Loucy (cell line): ENCODE data around the gene RPLP2.

Experiments used
- H2AFZ ChIP-seq: fragments of 200-600 bp; sonication (generic); 2 replicates; pipeline ENCODE4 v1.6.0; 2016; ENCODE audit warnings: antibody characterized with exemption, mild to moderate bottlenecking, low read length, moderate library complexity
- H3F3A ChIP-seq: fragments of 200-600 bp; 2 replicates; pipeline ENCODE4 v1.6.0; 2016; ENCODE audit warnings: antibody characterized with exemption, low read depth, mild to moderate bottlenecking
- H3K27me3 ChIP-seq: fragments of 200-600 bp; sonication (generic); 2 replicates; pipeline ENCODE4 v1.6.1; 2014; ENCODE audit warnings: low read length, mild to moderate bottlenecking; ENCODE audit not compliant: insufficient read depth, poor library complexity, severe bottlenecking
- H3K36me3 ChIP-seq: fragments of 200-600 bp; sonication (generic); 2 replicates; pipeline ENCODE4 v1.6.1; 2016; ENCODE audit warnings: low read length; ENCODE audit not compliant: insufficient read depth
- H3K4me1 ChIP-seq: fragments of 200-600 bp; sonication (generic); 2 replicates; pipeline ENCODE4 v1.5.1; 2014; ENCODE audit warnings: low read length, mild to moderate bottlenecking; ENCODE audit not compliant: insufficient read depth, poor library complexity, severe bottlenecking
- H3K4me2 ChIP-seq: fragments of 200-600 bp; sonication (generic); 2 replicates; pipeline ENCODE4 v1.6.0; 2014; ENCODE audit warnings: antibody characterized with exemption, low read length, low read depth, mild to moderate bottlenecking; ENCODE audit not compliant: poor library complexity, severe bottlenecking
- H3K4me3 ChIP-seq: fragments of 200-600 bp; sonication (generic); 2 replicates; pipeline ENCODE4 v1.5.1; 2014; ENCODE audit warnings: low read length, mild to moderate bottlenecking, mixed read lengths; ENCODE audit not compliant: poor library complexity, severe bottlenecking
- H3K79me2 ChIP-seq: fragments of 200-600 bp; sonication (generic); 2 replicates; pipeline ENCODE4 v1.6.1; 2014; ENCODE audit warnings: low read length; ENCODE audit not compliant: insufficient read depth
- H3K9ac ChIP-seq: fragments of 200-600 bp; sonication (generic); 2 replicates; pipeline ENCODE4 v1.6.0; 2014; ENCODE audit warnings: mild to moderate bottlenecking, low read depth, low read length, moderate library complexity; ENCODE audit not compliant: poor library complexity, severe bottlenecking
- H3K9me2 ChIP-seq: fragments of 200-600 bp; sonication (generic); replicated peaks from 2 replicates; pipeline ENCODE4 v1.6.1; 2016; ENCODE audit warnings: low read depth, low read length, mixed read lengths
- H3K9me3 ChIP-seq: fragments of 200-600 bp; sonication (generic); 2 replicates; pipeline ENCODE4 v1.6.1; 2014; ENCODE audit warnings: mild to moderate bottlenecking, antibody characterized with exemption, low read length, low read depth; ENCODE audit not compliant: insufficient read depth
- H4K20me1 ChIP-seq: fragments of 200-600 bp; sonication (generic); 2 replicates; pipeline ENCODE4 v1.6.0; 2014; ENCODE audit warnings: antibody characterized with exemption, low read length, mild to moderate bottlenecking; ENCODE audit not compliant: insufficient read depth, poor library complexity, severe bottlenecking
- CTCF ChIP-seq: fragments of 200-600 bp; sonication (generic); conservative IDR thresholded peaks from 2 replicates; pipeline ENCODE4 v1.5.1; 2014; ENCODE audit warnings: mild to moderate bottlenecking, antibody characterized with exemption, low read length
- EZH2phosphoT487 ChIP-seq: fragments of 200-600 bp; IDR thresholded peaks from 2 replicates; pipeline ENCODE4 v1.6.1; 2018; ENCODE audit warnings: antibody characterized with exemption, mild to moderate bottlenecking, moderate library complexity, borderline replicate concordance

The RPLP2 gene

GRCh38 chr11:802018-802617 is 7.6 kb upstream of the RPLP2 start:
- Histone ChIP-seq H3K4me2 (no peak overlapping the region), H3K9ac (no peak overlapping the region)

GRCh38 chr11:802693-803466 is 6.9 kb upstream of the RPLP2 start:
- TF ChIP-seq CTCF (no peak), EZH2phosphoT487 (no peak)
- peak overlapping the region; percentile 100 for H3K4me2 ChIP-seq
- H3K4me1 ChIP-seq: peaks cover 18% of the 10 kb centered on the region
- peak overlapping the region; percentile 99 for H3K9ac ChIP-seq
- H3K4me3 ChIP-seq: no peak overlapping the region
- H3K79me2 ChIP-seq: peaks cover 27% of the 10 kb centered on the region; the same call in 1 of the 2 replicates
- no peaks in the 10 kb centered on the region for H3K9me3 ChIP-seq
- H3K27me3 ChIP-seq: no peaks in the 10 kb centered on the region
- no peak overlapping the region for H2AFZ ChIP-seq
- H3K9me2 ChIP-seq: no peaks in the 10 kb centered on the region
- H4K20me1 ChIP-seq: peaks cover 7% of the 10 kb centered on the region
- H3K36me3 ChIP-seq: no peaks in the 10 kb centered on the region
- H3F3A ChIP-seq: no peaks in the 10 kb centered on the region; the same call in 1 of the 2 replicates

More at GRCh38 chr11:802018-802617, 7.6 kb upstream of the RPLP2 start:
- Histone ChIP-seq H3K27me3 (no peaks in the 10 kb centered on the region), H4K20me1 (peaks cover 7% of the 10 kb centered on the region), H3F3A (no peaks in the 10 kb centered on the region; the same call in 1 of the 2 replicates), H3K36me3 (no peaks in the 10 kb centered on the region), H3K4me3 (no peak overlapping the region), H3K4me1 (peaks cover 18% of the 10 kb centered on the region), H3K9me2 (no peaks in the 10 kb centered on the region), H3K9me3 (no peaks in the 10 kb centered on the region), H2AFZ (no peak overlapping the region), H3K79me2 (peaks cover 23% of the 10 kb centered on the region; the same call in 1 of the 2 replicates)
- TF ChIP-seq CTCF (no peak), EZH2phosphoT487 (no peak)

- peak overlapping the region; percentile 100 for H3K4me2 ChIP-seq
- peak overlapping the region; percentile 99 for H3K9ac ChIP-seq
Observed at GRCh38 chr11:803467-803742, 6.4 kb upstream of the RPLP2 start.

More at GRCh38 chr11:803467-803742, 6.4 kb upstream of the RPLP2 start:
- TF ChIP-seq EZH2phosphoT487 (no peak), CTCF (no peak)
- H3F3A ChIP-seq: no peaks in the 10 kb centered on the region; the same call in 1 of the 2 replicates
- no peaks in the 10 kb centered on the region for H3K9me3 ChIP-seq
- H2AFZ ChIP-seq: no peak overlapping the region
- H3K79me2 ChIP-seq: peaks cover 32% of the 10 kb centered on the region
- no peaks in the 10 kb centered on the region for H3K36me3 ChIP-seq
- no peaks in the 10 kb centered on the region for H3K27me3 ChIP-seq
- H3K9me2 ChIP-seq: no peaks in the 10 kb centered on the region
- peaks cover 7% of the 10 kb centered on the region for H4K20me1 ChIP-seq
- peak overlapping the region; percentile 95 for H3K4me3 ChIP-seq
- peaks cover 20% of the 10 kb centered on the region for H3K4me1 ChIP-seq
